ENCODE data around the gene SPAG4. TPM values are rescaled to one million over a fixed set of nuclear protein-coding genes. Genes with fewer than 3 reads are reported as not detected.

SPAG4 gene
- total RNA-seq, 1 donor from 2014 or later = 1.9 TPM

DNA sequence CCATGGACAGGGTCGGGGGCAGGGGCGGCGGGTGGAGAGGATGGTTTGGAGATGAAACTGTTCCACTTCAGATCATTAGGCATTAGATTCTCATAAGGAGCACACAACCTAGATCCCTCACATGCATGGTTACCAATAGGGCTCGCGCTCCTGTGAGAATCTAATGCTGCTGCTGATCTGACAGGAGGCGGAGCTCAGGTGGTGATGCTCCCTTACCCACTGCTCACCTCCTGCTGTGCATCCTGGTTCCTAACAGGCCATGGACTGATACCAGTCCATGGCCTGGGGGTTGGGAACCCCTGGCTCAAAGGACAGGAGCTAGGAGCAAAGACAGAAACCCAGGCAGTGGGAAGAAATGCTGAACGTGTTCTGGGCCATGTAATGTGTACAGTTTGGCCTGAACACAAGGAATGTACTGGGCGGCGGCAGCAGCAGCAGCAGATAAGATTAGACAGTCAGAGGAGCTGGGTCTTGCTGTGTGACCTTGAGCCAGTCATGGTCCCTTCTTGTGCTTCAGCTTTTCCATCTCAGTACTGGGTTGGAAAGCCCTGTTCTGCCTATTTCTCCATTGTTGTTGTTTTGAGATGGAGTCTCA lies 4.7 kb upstream of the SPAG4 start:
- Mint-ChIP-seq H3K27me3 (ENCODE audit: unreplicated experiment) (no peaks in the 10 kb centered on the region), H3K4me1 (ENCODE audit: unreplicated experiment) (peaks cover 3% of the 10 kb centered on the region)

DNA sequence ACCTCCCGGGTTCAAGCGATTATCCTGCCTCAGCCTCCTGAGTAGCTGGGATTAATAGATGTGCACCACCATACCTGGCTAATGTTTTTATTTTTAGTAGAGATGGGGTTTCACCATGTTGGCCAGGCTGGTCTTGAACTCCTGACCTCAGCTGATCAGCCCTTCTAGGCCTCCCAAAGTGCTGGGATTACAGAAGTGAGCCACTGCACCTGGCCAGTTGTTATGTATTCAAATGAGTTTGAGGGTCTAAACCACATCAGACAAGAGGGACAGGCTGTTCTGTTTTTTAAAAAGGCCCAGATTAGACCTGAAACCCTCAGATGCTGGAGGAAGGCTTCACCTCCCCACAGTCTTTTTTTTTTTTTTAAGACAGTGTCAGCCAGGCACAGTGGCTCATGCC lies 4.1 kb upstream of the SPAG4 start:
- Mint-ChIP-seq H3K36me3 (ENCODE audit: unreplicated experiment) (no peaks in the 10 kb centered on the region), H3K4me1 (ENCODE audit: unreplicated experiment) (peaks cover 6% of the 10 kb centered on the region), H3K9me3 (ENCODE audit: unreplicated experiment) (no peaks in the 10 kb centered on the region), H3K27me3 (ENCODE audit: unreplicated experiment) (no peaks in the 10 kb centered on the region), H3K27ac (ENCODE audit: unreplicated experiment) (no peak overlapping the region), H3K4me3 (ENCODE audit: unreplicated experiment) (no peak overlapping the region)
- TF ChIP-seq, protein P1, sequence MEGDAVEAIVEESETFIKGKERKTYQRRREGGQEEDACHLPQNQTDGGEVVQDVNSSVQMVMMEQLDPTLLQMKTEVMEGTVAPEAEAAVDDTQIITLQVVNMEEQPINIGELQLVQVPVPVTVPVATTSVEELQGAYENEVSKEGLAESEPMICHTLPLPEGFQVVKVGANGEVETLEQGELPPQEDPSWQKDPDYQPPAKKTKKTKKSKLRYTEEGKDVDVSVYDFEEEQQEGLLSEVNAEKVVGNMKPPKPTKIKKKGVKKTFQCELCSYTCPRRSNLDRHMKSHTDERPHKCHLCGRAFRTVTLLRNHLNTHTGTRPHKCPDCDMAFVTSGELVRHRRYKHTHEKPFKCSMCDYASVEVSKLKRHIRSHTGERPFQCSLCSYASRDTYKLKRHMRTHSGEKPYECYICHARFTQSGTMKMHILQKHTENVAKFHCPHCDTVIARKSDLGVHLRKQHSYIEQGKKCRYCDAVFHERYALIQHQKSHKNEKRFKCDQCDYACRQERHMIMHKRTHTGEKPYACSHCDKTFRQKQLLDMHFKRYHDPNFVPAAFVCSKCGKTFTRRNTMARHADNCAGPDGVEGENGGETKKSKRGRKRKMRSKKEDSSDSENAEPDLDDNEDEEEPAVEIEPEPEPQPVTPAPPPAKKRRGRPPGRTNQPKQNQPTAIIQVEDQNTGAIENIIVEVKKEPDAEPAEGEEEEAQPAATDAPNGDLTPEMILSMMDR (IDR thresholded peaks at IDR 0.05) = no peak
- no peak for DNase-seq (ENCODE audit: extremely low spot score, unreplicated experiment)

More for the DNA sequence above, 4.7 kb upstream of the SPAG4 start:
- DNase-seq (ENCODE audit: extremely low spot score, unreplicated experiment) = no peak
- no peaks in the 10 kb centered on the region for H3K36me3 Mint-ChIP-seq (ENCODE audit: unreplicated experiment)
- H3K9me3 Mint-ChIP-seq (ENCODE audit: unreplicated experiment) = no peaks in the 10 kb centered on the region
- TF ChIP-seq, protein P1 (IDR thresholded peaks at IDR 0.05) = no peak
- no peak overlapping the region for H3K4me3 Mint-ChIP-seq (ENCODE audit: unreplicated experiment)
- no peak overlapping the region for H3K27ac Mint-ChIP-seq (ENCODE audit: unreplicated experiment)

DNA sequence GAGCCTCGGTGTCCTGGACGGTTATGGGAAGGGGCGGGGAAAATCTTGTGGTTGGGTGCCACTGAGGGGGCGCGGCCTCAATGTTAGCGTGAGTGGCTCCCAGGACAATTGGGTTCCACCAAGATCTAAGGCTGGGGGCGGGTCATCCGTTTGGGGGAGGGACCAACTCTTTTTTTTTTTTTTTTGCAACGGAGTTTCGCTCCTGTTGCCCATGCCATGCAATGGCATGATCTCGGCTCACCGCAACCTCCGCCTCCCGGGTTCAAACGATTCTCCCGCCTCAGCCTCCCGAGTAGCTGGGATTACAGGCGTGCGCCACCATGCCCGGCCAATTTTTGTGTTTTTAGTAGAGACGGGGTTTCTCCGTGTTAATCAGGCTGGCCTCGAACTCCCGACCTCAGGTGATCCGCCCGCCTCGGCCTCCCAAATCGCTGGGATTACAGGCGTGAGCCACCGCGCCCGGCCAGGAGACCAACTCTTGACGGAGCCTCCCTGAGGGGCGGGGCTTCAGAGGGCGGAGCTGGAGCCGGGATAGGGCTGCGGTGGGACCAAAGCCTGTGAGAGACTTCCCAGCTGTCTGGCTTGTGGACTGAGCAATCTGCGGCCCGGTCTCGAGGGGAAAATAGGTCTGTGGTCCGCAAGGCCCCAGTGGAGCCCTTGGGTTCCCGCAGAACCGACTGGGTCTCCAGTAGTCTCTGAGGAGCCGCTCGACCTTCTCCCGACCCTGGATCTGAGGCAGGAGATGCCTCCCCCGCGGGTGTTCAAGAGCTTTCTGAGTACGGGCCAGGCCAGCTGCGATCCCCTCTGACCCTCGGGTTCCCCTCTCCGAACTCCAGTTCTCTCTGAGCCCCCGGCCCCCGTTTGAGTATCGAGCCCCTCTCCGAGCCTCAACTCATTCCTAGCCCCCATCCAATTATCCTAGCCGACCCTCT lies 1.1 kb downstream of the SPAG4 start:
- no peak for DNase-seq (ENCODE audit: extremely low spot score, unreplicated experiment)
- H3K27me3 Mint-ChIP-seq (ENCODE audit: unreplicated experiment) = no peaks in the 10 kb centered on the region
- peaks cover 34% of the 10 kb centered on the region for H3K4me1 Mint-ChIP-seq (ENCODE audit: unreplicated experiment)
- peak overlapping the region; percentile 95 for H3K27ac Mint-ChIP-seq (ENCODE audit: unreplicated experiment)
- peak overlapping the region; percentile 85 for H3K4me3 Mint-ChIP-seq (ENCODE audit: unreplicated experiment)
- no peaks in the 10 kb centered on the region for H3K9me3 Mint-ChIP-seq (ENCODE audit: unreplicated experiment)
- TF ChIP-seq, protein P1 (IDR thresholded peaks at IDR 0.05) = no peak
- peaks cover 3% of the 10 kb centered on the region for H3K36me3 Mint-ChIP-seq (ENCODE audit: unreplicated experiment)

DNA sequence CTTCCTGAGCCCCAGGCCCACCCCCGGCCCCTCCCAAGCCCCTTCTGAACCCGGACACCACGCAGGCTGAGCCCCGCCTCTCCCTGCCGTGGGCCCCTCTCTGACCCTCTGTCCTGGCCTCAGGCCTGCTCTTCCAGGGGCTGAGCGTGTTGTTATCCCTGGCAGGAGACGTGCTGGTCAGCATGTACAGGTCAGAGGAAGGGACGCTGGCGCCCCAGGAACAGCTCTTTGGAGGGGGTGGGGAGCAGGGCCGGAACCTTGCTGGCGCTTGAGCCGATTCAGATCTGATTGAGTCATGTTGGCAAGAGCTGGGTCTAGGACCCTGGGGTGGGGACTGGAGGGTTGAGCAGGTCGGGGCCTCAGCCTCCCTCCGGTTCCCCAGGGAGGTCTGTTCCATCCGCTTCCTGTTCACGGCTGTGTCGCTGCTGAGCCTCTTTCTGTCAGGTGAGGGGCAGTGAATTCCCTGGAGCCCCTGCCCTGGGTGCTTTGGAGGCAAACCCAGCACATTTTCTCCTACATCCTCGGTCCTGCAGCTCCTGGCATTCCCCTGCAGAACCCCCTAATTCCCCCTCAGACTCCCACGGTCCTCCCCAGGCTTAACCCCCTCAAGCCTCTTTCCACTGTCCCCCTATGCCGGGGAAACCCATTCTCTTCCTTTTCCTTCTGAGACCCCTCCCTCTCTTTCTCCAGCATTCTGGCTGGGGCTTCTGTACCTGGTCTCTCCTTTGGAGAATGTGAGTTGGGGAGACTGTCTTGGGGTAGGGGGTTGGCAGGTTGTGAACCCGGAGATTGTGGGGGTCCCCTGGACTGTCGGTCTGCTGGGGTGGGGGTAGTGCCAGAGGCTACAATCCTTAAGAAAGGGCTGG lies 2.0 kb downstream of the SPAG4 start:
- H3K27ac Mint-ChIP-seq (ENCODE audit: unreplicated experiment) = peak overlapping the region; percentile 60

More for the DNA sequence above, 2.0 kb downstream of the SPAG4 start:
- DNase-seq (ENCODE audit: extremely low spot score, unreplicated experiment) = no peak
- H3K4me3 Mint-ChIP-seq (ENCODE audit: unreplicated experiment) = peak overlapping the region; percentile 60
- no peaks in the 10 kb centered on the region for H3K9me3 Mint-ChIP-seq (ENCODE audit: unreplicated experiment)
- peaks cover 34% of the 10 kb centered on the region for H3K4me1 Mint-ChIP-seq (ENCODE audit: unreplicated experiment)
- H3K36me3 Mint-ChIP-seq (ENCODE audit: unreplicated experiment) = peaks cover 3% of the 10 kb centered on the region
- H3K27me3 Mint-ChIP-seq (ENCODE audit: unreplicated experiment) = no peaks in the 10 kb centered on the region
- TF ChIP-seq, protein P1 (IDR thresholded peaks at IDR 0.05) = peak; percentile 21

Data from osteocyte (in vitro differentiated cells).